HS-5 (cell line): ENCODE measurements around the gene AKAP1.

Source experiments
- DNase-seq: peaks from one replicate; pipeline ENCODE4 v3.0.0-alpha.2; 2012; ENCODE audit warnings: low read depth

The AKAP1 gene

GRCh38 chr17:57133486-57133885 is 48.4 kb downstream of the AKAP1 start:
- DNase-seq, result no peak

GRCh38 chr17:57135026-57135788 is 50.2 kb downstream of the AKAP1 start:
- no peak for DNase-seq

DNA sequence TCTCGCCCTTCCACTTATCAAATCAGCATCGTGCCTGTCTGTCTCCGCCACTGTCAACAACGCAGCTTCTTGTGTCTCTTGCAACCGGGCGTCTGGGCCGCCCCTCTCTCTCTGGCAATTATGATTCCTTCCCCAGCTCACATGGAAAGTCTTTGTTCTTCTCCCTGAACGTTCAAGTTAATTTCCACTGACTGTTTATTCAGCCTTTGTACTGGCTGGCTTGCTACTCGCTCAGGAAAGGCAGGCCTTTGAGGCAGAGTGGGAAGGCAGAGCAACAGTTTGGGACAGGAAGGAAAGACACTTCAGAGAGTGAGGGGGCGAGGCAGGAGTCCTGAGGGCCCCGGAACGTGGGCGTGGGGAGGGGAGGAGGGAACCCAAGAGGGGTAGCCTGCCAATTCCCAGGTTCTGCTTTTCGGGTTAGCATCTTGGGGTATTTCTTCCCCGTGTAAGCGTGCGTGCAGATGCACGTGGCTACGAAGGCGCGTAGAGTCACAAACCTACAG is 50.8 kb downstream of the AKAP1 start:
- no peak for DNase-seq

DNA sequence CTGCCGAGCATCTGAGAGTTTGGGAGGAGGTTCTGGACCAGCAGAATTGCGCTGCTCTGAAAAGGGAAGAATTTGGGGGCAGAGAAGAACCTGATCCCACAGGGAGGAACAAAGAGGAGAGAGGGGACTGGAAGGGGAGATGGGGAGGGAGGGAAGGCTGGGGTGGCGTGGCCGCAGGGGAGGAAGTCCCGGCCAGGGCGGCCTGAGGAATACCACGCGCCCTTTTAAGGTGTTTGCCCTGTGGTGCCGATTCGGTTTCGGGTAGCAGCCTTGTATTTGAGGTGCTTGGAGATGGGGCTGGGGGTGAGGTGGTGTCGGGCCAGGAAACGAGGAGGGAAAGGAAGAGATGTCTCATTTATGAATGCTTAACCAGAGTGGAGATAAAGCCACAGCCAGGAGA is 51.3 kb downstream of the AKAP1 start:
- DNase-seq, result no peak

- DNase-seq, result no peak
Observed at GRCh38 chr17:57138030-57138911, 53.2 kb downstream of the AKAP1 start.

GRCh38 chr17:57138956-57139576 is 54.0 kb downstream of the AKAP1 start:
- no peak for DNase-seq

- DNase-seq, result no peak
Observed at GRCh38 chr17:57140316-57140715, 55.3 kb downstream of the AKAP1 start.

DNA sequence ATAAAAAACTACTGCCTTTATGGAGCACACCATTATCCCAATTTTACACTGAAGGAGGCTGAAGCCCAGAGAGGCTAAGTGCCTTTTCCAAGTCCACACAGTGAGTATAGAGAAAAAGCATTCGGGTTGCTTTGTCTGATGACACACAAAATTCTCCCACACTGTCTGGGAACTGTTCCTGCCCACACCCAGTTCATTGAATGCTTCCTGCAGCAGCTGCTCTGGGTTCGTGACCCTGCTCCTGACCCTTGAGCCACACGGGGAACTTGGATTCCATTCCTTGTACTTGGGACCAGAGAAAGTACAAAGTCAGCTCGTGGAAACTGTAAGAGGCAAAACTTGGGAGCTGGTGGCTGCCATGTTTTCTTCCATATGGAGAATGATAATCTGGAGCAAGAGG is 57.9 kb downstream of the AKAP1 start:
- peak; percentile 8 for DNase-seq

GRCh38 chr17:57143361-57143760 is 58.3 kb downstream of the AKAP1 start:
- DNase-seq, result no peak

GRCh38 chr17:57143919-57144318 is 58.9 kb downstream of the AKAP1 start:
- no peak for DNase-seq

- no peak for DNase-seq
Observed at GRCh38 chr17:57144567-57144966, 59.5 kb downstream of the AKAP1 start.

DNA sequence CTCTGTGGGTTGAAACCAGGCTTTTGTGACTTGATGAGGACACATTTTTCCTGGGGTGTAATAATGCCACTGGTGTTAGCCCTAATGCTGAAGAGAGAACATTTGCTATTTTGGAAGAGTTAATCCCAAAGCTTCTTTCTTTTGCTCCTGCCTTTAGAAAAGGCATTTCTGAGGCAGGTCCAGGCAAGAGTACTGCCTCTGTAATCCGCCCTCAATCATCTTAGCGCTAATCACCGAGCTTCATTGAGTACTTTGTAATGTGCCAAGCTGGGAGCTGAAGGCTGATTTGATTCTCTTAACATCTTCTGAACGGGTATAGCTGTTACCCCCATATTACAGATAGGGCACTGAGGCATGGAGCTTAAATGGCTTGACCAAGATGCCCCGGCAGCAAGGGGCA is 60.3 kb downstream of the AKAP1 start:
- DNase-seq, result no peak

GRCh38 chr17:57146273-57146672 is 61.2 kb downstream of the AKAP1 start:
- DNase-seq, result no peak

DNA sequence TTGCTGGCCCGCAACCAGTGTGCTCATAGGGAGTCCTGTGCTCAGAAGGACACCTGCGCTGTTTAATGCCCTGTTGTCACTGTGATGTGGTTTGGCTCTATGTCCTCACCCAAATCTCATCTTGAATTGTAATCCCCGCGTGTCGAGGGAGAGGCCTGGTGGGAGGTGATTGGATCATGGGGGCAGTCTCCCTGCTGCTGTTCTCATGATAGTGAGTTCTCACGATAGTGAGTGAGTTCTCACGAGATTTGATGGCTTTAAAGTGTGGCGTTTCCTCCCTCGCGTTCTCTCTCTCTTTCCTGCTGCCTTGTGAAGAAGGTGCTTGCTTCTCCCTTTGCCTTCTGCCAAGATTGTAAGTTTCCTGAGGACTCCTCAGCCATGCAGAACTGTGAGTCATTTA is 66.8 kb downstream of the AKAP1 start:
- DNase-seq, result no peak

DNA sequence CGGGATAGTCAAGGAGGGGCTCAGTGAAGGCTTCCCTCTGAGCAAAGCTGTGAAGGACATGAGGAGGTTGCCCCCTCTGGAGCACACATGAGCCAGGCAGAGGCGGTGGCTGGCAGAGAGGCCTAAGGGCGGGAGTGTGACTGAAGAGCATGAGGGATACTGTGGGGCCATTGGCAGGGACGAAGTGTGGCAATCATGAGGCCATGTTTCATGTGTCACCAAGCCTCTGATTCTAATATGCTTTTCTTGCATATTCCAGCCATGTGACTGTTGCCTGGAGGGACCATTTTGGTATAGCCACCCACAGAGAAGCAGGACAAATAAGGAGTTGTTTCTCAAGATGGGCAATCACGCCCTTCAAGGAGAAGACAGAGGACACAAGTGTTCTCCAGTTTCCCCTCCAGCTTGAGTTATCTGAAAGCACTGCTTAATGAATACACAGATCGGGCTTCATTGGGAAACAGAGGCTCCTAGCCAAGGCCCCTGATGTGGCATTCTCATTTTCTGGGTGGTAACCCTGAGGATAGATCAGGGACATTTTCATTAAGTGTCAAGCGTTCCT is 68.0 kb downstream of the AKAP1 start:
- DNase-seq, result no peak

DNA sequence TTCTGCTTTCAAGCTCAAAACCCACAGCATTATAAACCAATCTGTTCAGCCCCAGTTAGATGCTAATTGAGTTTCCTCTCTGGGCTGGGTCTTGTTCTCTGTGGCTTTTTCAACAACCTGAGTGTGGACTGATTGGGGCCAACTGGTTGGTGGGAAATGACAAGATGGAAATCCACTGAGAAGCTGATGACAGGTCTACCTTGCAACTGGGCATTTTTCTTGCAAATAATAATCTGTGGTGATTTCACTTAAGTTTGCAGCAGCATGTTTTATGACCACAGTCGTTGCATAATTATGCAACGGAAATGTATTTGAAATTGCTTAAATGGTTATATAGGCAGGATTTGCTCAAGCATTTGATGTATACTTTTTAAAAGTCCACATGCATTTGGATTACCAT is 69.9 kb downstream of the AKAP1 start:
- DNase-seq, result no peak

DNA sequence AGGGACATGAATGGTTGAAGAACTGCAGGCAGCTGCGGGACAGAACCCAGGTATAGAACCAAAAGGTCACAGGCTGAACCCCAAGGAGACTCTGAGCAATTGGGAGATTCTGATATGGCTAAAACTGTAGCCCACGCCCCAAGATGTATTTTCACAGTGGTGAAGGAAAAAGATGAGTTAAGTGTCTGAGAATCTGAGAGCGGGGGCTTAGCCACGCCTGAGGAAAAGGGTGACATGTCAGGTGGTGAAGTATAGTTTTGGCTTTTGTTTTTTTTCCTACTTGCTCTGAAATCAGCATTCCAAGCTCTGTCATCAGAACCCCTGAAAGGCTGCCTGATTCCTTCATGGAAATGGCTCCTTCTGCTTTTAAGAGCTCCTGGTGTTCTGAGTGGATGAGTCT is 73.3 kb downstream of the AKAP1 start:
- DNase-seq, result no peak

GRCh38 chr17:57158795-57159194 is 73.7 kb downstream of the AKAP1 start:
- DNase-seq, result no peak

GRCh38 chr17:57160624-57161023 is 75.6 kb downstream of the AKAP1 start:
- no peak for DNase-seq

DNA sequence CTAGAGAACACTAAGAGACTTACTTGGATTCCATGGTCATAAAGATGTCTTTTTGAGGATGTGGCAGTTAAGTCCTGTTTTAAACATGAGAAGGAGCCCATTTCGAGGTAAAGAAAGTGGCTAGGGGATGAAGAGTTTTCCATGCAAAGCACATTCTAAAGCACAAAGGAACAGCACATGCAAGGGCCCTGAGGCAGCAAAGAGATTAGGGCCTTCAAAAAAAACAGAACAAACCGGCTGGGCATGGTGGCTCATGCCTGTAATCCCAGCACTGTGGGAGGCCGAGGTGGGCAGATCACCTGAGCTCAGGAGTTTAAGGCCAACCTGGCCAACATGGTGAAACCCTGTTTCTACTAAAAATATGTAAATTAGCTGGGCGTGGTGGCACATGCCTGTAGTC is 79.8 kb downstream of the AKAP1 start:
- DNase-seq, result no peak

DNA sequence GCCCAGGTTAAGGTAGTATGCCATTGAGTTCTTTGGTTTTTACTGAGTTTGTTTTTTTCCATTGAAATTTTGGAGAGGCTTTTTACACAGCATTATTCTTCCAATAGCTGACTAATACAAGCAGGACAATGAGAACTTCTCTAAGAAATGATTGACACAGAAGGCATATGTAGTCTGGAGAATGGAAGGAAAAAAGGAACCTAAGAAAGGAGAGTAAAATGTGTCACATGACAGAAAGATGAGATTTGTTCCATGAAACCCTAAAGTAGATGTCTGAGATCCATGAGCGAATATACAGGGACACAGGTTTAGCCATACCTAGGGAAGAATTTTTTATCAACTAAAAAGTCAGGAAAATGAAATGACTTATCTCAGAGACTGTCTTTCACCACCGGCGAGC is 80.7 kb downstream of the AKAP1 start:
- no peak for DNase-seq

DNA sequence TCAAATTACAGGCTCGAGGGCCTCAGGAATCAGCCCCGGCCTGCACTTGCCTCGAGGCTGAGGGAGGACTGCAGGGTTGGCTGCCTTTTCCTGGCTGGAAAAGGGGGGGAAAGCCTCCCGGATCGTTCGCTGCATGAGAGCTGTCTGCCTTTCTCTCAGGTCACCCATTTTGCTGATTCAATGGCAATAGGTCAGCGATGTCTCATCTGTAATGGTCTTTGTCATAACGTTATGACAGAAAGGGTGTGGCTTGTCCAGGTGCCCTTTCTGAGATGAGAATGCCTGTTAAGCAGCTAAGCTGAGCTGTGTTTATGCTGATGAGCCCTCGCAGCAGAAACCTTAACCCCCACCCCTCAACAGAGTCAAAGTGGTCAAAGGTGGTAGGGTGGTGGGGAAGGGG is 81.8 kb downstream of the AKAP1 start:
- DNase-seq, result no peak
